ENCODE results near the gene SHE.

SHE gene

DNA sequence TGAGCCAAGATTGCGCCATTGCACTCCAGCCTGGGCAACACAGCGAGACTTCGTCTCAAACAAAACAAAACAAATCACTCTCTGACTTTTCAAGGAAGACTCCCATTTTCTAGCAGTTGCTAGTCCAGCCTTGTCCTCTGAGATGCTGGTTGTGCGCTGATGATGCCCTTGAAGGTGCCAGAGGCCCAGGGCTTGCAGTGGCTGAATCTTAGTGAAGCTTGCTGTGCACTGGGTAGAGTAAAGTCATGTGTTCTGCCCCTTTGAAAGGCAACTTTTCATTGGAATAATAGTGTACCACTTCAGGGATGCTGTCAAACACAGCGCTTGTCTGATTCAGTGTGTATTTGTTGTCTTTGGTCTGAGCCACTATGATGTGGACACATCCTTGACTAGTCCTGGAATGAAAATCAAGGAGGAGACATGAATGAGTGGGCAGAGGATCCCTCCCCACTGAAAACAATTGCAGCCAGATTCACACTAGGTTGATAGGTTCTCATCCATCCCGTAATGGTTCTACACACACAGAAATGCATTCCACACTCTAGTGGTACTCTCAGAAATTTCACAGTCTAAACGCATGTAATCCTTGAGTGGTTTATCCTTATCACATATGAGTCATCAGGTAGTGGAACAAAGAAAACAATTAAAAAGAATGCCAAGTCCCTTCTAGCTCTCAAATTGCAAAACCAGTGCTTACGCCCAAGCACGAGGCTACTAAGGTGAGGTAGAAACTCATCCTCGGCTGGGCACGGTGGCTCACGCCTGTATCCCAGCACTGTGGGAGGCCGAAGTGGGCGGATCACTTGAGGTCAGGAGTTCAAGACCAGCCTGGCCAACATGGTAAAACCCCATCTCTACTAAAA lies 18.0 kb downstream of the SHE start:
- H3K27ac Mint-ChIP-seq = peak overlapping the region in 1 of 3 experiments; percentile 17
- H3K9me3 Mint-ChIP-seq = no peaks in the 10 kb centered on the region
- H3K36me3 Mint-ChIP-seq (ENCODE audit: low read depth) = no peaks in the 10 kb centered on the region
- TF ChIP-seq, protein P1, sequence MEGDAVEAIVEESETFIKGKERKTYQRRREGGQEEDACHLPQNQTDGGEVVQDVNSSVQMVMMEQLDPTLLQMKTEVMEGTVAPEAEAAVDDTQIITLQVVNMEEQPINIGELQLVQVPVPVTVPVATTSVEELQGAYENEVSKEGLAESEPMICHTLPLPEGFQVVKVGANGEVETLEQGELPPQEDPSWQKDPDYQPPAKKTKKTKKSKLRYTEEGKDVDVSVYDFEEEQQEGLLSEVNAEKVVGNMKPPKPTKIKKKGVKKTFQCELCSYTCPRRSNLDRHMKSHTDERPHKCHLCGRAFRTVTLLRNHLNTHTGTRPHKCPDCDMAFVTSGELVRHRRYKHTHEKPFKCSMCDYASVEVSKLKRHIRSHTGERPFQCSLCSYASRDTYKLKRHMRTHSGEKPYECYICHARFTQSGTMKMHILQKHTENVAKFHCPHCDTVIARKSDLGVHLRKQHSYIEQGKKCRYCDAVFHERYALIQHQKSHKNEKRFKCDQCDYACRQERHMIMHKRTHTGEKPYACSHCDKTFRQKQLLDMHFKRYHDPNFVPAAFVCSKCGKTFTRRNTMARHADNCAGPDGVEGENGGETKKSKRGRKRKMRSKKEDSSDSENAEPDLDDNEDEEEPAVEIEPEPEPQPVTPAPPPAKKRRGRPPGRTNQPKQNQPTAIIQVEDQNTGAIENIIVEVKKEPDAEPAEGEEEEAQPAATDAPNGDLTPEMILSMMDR (IDR thresholded peaks at IDR 0.05; ENCODE audit: unreplicated experiment in 3 of 3) = no peak
- peaks cover 32% of the 10 kb centered on the region for H3K4me1 Mint-ChIP-seq
- H3K4me3 Mint-ChIP-seq = no peak overlapping the region
- no peaks in the 10 kb centered on the region for H3K27me3 Mint-ChIP-seq (ENCODE audit: low read depth)

DNA sequence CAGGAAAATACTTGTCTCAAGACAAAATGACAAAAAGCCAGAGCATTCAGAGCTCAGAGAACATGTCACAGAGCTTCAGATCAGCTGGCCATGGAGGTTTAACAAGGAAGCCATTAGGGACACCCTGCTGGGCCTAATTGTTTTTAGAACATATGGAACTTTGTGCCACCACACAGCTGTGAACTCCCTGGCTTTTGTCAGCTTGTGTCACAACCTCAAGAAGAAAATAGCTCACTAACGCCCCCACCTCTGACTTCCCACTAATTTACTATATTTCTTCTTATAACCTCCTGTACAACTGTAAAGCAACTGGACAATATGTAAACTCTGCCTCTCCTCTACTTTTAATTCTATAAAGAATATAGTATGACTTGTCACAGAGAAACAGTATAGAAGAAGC lies 21.2 kb downstream of the SHE start:
- peaks cover 25% of the 10 kb centered on the region for H3K4me1 Mint-ChIP-seq
- peak overlapping the region in 2 of 3 experiments; percentile 7 to 21 for H3K27ac Mint-ChIP-seq
- no peak overlapping the region for H3K4me3 Mint-ChIP-seq
- no peaks in the 10 kb centered on the region for H3K27me3 Mint-ChIP-seq (ENCODE audit: low read depth)
- no peaks in the 10 kb centered on the region for H3K36me3 Mint-ChIP-seq (ENCODE audit: low read depth)
- TF ChIP-seq, protein P1 (IDR thresholded peaks at IDR 0.05; ENCODE audit: unreplicated experiment in 3 of 3) = no peak
- H3K9me3 Mint-ChIP-seq = no peaks in the 10 kb centered on the region

DNA sequence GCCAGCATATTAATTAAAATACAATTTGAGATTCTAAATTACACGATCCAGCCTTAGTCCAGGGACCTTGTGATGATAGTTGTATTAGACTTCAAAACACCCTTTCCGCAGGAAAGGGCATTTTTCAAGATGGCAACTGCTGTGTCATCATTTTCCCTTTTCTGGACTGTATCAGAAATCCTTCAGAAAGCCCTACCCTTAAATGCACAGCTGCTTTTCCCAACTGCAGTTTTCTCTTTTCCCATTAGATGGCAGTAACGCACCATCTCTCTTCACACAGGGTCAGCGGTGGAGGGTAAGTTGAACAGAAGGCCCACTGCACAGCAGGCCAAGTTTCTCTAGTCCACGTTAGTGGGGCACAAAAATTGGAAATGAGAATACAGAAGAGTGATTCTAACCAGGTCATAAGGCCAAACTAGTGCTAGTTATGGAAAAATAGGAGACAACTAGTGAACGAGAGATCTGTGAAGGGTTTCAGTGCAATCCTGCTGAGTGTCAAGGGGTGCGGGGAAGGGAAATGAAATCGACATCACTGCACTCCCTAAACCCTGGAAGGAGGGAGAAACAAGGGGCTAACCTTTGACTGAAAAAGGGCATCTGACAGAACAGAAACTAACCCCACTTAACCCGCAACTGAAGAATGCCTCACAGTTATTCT lies 22.3 kb downstream of the SHE start:
- TF ChIP-seq, protein P1 (IDR thresholded peaks at IDR 0.05; ENCODE audit: unreplicated experiment in 3 of 3) = peak; percentile 92 to 95 (median 93)
- Mint-ChIP-seq H3K4me1 (peaks cover 17% of the 10 kb centered on the region), H3K27ac (peak overlapping the region in 2 of 3 experiments; percentile 20 to 43), H3K4me3 (no peak overlapping the region), H3K9me3 (no peaks in the 10 kb centered on the region), H3K27me3 (ENCODE audit: low read depth) (no peaks in the 10 kb centered on the region), H3K36me3 (ENCODE audit: low read depth) (no peaks in the 10 kb centered on the region)

DNA sequence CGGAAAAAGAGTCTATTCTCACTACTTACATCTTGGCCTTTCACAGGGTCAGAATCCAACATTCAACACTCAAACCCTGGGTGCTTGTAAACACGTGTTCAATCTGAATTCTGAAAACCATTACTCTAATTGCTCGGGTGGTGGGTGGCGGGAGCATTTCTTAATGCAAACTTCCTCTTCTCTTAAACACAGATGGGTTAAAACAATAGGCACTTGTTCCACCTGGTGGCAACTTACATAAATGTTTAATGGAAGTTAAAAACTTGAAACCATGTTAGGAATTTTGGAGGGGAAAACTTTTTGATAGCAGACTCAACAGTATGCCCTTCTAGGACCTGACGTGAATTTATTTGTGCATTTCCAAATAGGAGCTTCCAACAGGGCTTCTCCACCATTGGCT lies 23.6 kb downstream of the SHE start:
- TF ChIP-seq, protein P1 (IDR thresholded peaks at IDR 0.05; ENCODE audit: unreplicated experiment in 3 of 3) = peak in 1 of 3 experiments; percentile 18
- Mint-ChIP-seq H3K4me1 (peaks cover 20% of the 10 kb centered on the region), H3K4me3 (no peak overlapping the region), H3K9me3 (no peaks in the 10 kb centered on the region), H3K27me3 (ENCODE audit: low read depth) (no peaks in the 10 kb centered on the region), H3K27ac (peak overlapping the region in 1 of 3 experiments; percentile 56), H3K36me3 (ENCODE audit: low read depth) (no peaks in the 10 kb centered on the region)

- Mint-ChIP-seq H3K4me3 (no peak overlapping the region), H3K9me3 (no peaks in the 10 kb centered on the region), H3K27ac (no peak overlapping the region), H3K4me1 (peaks cover 20% of the 10 kb centered on the region), H3K36me3 (ENCODE audit: low read depth) (no peaks in the 10 kb centered on the region), H3K27me3 (ENCODE audit: low read depth) (no peaks in the 10 kb centered on the region)
- TF ChIP-seq, protein P1 (IDR thresholded peaks at IDR 0.05; ENCODE audit: unreplicated experiment in 3 of 3) = no peak
Observed at GRCh38 chr1:154478013-154478412, 24.2 kb downstream of the SHE start.

All from nephron (organoid).